ENCODE measurements around the gene AKAP5. TPM values are rescaled to one million over a fixed set of nuclear protein-coding genes. Genes with fewer than 3 reads are reported as not detected.

AKAP5 gene
- total RNA-seq, 3 donors from 2014 or later, result 0.96 to 1.2 (median 0.98) TPM

DNA sequence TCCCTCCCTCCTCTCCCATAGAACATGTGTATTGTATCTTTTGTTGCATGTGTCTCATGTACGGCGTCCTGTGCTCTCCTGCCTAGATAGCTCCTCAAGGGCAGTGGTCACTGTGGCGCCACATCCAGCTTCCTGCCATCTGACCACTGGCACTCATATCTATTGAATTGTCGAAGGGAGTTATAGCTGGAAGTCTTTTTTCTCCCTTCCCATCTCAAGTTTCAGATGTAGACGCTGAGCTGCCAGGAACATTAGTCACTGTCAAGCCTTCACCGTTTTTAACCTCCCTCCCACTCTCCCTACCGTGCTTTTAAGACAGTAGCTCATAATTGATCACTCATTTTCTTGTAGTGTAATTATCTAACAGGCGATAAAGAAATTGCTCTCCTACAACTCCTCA is 44.1 kb upstream of the AKAP5 start:
- Histone ChIP-seq H3K4me1 (no peaks in the 10 kb centered on the region), H3K36me3 (peaks cover 11% of the 10 kb centered on the region), H3K27me3 (no peaks in the 10 kb centered on the region), H3K9me3 (no peaks in the 10 kb centered on the region), H3K4me3 (no peak overlapping the region), H3K27ac (no peak overlapping the region)
- TF ChIP-seq, protein P1, sequence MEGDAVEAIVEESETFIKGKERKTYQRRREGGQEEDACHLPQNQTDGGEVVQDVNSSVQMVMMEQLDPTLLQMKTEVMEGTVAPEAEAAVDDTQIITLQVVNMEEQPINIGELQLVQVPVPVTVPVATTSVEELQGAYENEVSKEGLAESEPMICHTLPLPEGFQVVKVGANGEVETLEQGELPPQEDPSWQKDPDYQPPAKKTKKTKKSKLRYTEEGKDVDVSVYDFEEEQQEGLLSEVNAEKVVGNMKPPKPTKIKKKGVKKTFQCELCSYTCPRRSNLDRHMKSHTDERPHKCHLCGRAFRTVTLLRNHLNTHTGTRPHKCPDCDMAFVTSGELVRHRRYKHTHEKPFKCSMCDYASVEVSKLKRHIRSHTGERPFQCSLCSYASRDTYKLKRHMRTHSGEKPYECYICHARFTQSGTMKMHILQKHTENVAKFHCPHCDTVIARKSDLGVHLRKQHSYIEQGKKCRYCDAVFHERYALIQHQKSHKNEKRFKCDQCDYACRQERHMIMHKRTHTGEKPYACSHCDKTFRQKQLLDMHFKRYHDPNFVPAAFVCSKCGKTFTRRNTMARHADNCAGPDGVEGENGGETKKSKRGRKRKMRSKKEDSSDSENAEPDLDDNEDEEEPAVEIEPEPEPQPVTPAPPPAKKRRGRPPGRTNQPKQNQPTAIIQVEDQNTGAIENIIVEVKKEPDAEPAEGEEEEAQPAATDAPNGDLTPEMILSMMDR (IDR thresholded peaks at IDR 0.05), result no peak
- TF ChIP-seq POLR2A (IDR thresholded peaks at IDR 0.05), result no peak
- TF ChIP-seq POLR2AphosphoS5 (IDR thresholded peaks at IDR 0.05), result no peak
- intact Hi-C loops (cut with DNase I; ENCODE audit: low total_unique reads), result no loop called here
- DNase-seq (ENCODE audit: low spot score in 2 of 2), result no peak

- H3K9me3 ChIP-seq, result no peaks in the 10 kb centered on the region
- H3K36me3 ChIP-seq, result peaks cover 11% of the 10 kb centered on the region
- DNase-seq (ENCODE audit: low spot score in 2 of 2), result no peak
- TF ChIP-seq POLR2AphosphoS5 (IDR thresholded peaks at IDR 0.05) (no peak), POLR2A (IDR thresholded peaks at IDR 0.05) (no peak)
- TF ChIP-seq, protein P1 (IDR thresholded peaks at IDR 0.05), result no peak
- intact Hi-C loops (cut with DNase I; ENCODE audit: low total_unique reads), result no loop called here
- H3K27me3 ChIP-seq, result no peaks in the 10 kb centered on the region
- no peak overlapping the region for H3K4me3 ChIP-seq
- no peaks in the 10 kb centered on the region for H3K4me1 ChIP-seq
- no peak overlapping the region for H3K27ac ChIP-seq
Measured at GRCh38 chr14:64422005-64422404, 43.3 kb upstream of the AKAP5 start.

- intact Hi-C loops (cut with DNase I; ENCODE audit: low total_unique reads), result no loop called here
- no peak for DNase-seq (ENCODE audit: low spot score in 2 of 2)
- H3K36me3 ChIP-seq, result peaks cover 11% of the 10 kb centered on the region
- H3K27me3 ChIP-seq, result no peaks in the 10 kb centered on the region
- H3K27ac ChIP-seq, result no peak overlapping the region
- no peaks in the 10 kb centered on the region for H3K4me1 ChIP-seq
- no peak overlapping the region for H3K4me3 ChIP-seq
- TF ChIP-seq POLR2A (IDR thresholded peaks at IDR 0.05) (no peak), POLR2AphosphoS5 (IDR thresholded peaks at IDR 0.05) (no peak)
- TF ChIP-seq, protein P1 (IDR thresholded peaks at IDR 0.05), result no peak
- H3K9me3 ChIP-seq, result no peaks in the 10 kb centered on the region
Measured at GRCh38 chr14:64422756-64423155, 42.5 kb upstream of the AKAP5 start.

- no peak overlapping the region for H3K4me3 ChIP-seq
- H3K27ac ChIP-seq, result no peak overlapping the region
- no peak for DNase-seq (ENCODE audit: low spot score in 2 of 2)
- no peaks in the 10 kb centered on the region for H3K4me1 ChIP-seq
- no peaks in the 10 kb centered on the region for H3K9me3 ChIP-seq
- intact Hi-C loops (cut with DNase I; ENCODE audit: low total_unique reads), result no loop called here
- TF ChIP-seq POLR2AphosphoS5 (IDR thresholded peaks at IDR 0.05) (no peak), POLR2A (IDR thresholded peaks at IDR 0.05) (no peak)
- TF ChIP-seq, protein P1 (IDR thresholded peaks at IDR 0.05), result no peak
- peaks cover 11% of the 10 kb centered on the region for H3K36me3 ChIP-seq
- H3K27me3 ChIP-seq, result no peaks in the 10 kb centered on the region
Measured at GRCh38 chr14:64423987-64424386, 41.3 kb upstream of the AKAP5 start.

- TF ChIP-seq POLR2AphosphoS5 (IDR thresholded peaks at IDR 0.05) (no peak), POLR2A (IDR thresholded peaks at IDR 0.05) (no peak)
- TF ChIP-seq, protein P1 (IDR thresholded peaks at IDR 0.05), result no peak
- Histone ChIP-seq H3K4me3 (no peak overlapping the region), H3K36me3 (no peaks in the 10 kb centered on the region), H3K27me3 (no peaks in the 10 kb centered on the region), H3K9me3 (no peaks in the 10 kb centered on the region), H3K4me1 (no peaks in the 10 kb centered on the region), H3K27ac (no peak overlapping the region)
- DNase-seq (ENCODE audit: low spot score in 2 of 2), result no peak
- intact Hi-C loops (cut with DNase I; ENCODE audit: low total_unique reads), result no loop called here
Measured at GRCh38 chr14:64434528-64434927, 30.8 kb upstream of the AKAP5 start.
